Nucleus accumbens (tissue), 56 donors: ENCODE results near the gene ROCK2.
"Not testable (repeated sequence)": the region's sequence is repeated elsewhere in the genome, so short reads cannot be mapped to it uniquely, and the experiment has no call there.

Source experiments
- DNase-seq, 56 donors: peaks; one replicate each; lab custom pipeline; 2025; lab: John Stamatoyannopoulos, UW

ROCK2 gene

DNA sequence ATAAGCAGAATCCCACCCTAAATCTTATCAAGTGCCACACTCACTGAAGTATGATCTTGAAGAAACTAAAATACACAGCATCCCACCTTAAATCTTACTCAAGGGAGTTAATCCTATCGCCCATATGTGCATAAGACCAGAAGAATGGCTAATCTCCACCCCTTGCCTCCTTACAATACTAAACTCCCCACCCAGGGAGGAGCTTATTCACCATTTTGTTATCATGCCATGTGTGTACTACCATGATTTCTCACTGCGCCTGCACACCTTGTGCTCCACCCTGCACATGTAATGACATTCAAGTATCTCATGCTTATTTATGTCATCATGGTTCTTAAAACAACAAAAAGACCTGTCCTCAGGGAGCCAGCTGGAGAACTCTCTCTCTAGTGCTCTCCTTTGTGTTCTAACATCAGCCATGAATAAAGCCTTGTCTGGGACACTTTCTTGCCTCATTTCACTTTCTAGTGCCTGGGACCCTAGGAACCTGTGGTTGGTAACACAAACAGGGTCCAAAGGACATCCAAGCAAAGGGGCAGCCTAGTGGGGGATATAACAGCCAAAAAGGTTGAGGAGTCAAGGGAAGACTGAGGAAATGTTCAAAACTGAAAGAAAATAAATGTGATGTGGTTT lies 101.8 kb downstream of the ROCK2 start:
- DNase-seq = no peak

DNA sequence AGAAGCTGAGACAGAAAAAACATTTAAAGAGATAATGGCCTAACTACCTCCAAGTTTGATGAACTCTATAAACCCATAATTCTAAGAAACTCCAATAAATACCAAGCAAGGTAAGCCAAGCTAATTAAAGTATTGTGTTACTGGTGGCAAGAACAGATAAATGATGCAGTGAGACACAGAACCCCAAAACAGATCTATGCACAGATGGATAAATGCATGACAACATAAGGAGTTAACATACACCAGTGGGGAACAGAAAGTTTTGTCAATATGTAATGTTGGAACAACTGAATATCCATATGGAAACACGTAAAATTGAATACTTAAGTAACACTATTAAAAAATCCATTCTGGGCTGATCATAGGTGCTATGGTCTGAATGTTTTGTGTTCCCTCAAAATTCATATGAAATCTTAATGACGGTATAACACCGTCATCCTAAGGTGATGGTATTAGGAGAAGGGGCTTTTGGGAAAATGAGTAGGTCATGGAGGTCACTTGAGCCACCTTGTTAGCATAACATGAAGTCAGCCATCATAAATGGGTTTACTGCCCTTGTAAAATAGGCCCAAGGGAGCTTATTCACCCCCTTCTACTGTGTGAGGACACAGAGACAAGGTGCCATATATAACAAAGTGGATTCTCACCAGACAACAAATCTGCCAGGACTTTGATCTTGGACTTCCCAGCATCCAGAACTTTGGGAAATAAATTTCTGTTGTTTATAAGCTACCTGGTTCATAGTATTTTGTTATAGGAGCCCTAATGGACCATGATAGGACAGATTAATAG lies 102.8 kb downstream of the ROCK2 start:
- DNase-seq = no peak

DNA sequence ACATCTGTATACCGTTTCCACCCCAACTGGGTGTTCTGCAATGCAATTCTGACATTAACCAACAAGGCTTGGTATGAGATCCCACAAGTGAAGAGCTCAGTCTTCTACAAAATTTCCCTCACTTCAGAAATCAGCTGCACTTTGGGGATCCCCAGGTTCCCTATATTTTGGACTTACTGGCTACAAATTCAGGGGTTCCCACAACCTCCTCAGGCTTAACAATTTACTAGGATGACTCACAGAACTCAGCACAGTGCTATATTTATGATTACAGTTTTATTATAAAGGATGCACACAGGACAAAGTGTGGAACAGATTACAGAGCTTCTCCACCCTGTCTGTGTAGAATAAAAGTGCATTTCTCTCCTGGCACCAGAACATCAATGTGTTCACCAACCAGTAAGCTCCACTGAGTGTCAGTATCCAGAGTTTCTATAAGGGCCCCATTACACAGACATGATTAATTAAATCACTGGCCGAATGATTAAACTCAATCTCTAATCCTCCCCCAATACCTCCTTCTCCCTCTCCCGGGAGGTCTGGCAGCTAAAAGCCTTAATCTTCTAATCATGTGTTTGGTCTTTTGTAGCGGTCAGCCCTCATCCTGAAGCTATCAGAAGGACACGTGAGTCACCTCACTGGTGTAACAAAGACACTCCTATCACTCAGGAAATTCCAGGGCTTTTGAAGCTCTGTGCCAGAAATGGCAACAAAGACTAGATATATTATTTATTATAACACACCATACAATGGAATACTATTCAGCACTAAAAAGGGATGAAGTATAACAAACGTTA lies 104.6 kb downstream of the ROCK2 start:
- DNase-seq = no peak

DNA sequence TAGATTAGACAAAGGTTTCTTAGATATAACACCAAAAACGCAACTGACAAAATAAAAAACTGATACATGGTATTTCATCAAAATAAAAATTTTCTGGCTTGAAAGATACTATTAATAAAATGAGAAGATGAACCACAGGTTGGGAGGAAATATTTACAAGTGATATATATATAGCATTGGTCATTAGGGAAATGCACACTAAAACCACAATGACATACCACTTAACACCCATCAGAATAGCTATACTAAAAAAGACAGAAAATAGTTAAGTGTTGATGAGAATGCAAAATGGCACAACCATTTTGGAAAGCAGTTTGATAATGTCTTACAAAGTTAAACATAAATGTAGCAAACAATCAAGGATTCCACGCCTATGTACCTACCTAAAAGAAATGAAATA lies 105.3 kb downstream of the ROCK2 start:
- no peak for DNase-seq

DNA sequence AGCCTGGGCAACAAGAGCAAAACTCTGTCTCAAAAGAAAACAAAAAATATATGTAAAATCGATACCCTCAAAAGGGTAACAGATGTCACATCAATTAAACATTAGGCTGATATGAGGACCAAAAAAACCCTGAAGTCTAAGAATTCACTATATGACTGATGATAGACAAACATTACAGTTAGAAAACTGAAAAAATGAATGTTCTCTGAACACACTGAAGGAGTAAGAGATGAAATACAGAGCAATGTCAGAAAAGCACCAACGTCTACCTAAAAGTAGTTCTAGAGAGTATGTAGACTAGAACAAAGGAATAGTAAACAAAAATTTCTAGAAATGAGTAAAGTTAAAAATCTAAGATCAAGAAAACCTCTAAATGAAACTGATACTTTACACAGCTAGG lies 107.3 kb downstream of the ROCK2 start:
- no peak for DNase-seq

DNA sequence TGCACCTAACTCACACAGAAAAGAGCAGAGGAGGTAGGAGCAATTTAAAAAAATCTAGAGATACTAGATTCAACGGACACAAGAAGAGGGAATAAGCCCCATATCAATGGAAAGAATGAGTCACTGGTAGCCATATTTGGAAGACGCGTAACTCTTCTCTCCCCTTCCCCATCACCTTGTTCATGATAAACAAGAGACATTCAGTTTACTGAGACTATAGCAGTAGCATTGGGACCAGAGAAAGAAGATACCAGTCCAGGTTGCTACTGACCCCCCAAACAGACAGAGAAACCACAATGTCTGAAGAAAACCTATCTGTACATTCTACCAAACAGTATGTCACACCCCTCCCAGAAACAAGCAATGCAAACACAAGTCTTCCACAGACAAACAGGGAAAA lies 108.1 kb downstream of the ROCK2 start:
- DNase-seq = no peak

DNA sequence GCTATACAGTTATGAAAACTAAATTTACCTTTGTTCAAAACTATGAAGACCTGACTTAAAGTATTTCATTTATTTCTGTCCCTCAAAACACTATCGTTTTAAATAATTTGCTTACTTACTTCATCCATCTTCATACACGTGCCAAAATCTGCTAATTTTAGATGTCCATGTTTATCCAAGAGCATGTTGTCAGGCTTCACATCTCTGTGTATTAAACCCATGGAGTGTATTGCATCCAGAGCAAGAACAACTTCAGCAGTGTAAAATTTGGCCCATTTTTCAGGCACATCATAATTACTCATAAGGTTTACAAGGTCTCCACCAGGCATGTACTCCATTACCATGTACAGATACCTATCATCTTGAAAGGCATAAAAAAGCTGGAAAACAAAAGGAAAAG lies 108.9 kb downstream of the ROCK2 start:
- DNase-seq = no peak

DNA sequence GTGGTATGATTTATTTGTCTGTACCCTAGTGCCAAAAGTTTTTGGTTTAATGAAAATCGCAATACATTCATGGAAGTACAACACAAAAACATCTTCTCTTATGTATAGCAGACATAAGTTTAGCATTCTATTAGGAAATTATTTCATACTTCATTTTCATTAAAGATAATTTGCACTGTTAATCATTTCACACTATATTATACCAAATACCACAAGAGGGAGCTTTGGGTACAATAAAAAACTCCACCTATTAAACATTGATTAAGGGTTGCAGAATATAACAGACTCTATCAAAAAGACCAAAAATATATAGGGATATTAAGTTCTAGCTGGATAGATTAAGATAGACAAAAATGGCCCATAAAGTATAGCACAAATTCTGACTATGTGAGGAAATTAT lies 110.1 kb downstream of the ROCK2 start:
- no peak for DNase-seq

DNA sequence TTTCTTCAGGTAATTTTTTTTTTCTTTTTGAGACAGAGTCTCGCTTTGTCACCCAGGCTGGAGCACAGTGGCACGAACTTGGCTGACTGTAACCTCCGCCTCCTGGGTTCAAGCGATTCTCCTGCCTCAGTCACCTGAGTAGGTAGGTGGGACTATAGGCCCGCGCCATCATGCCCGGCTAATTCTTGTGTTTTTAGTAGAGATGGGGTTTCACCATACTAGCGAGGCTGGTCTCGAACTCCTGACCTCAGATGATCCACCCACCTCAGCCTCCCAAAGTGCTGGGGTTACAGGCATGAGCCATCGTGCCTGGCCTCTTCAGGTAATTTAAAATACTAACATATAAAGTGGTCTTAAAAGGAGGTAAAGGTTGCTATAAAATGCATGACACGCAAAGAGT lies 113.2 kb downstream of the ROCK2 start:
- not testable (repeated sequence) for DNase-seq

DNA sequence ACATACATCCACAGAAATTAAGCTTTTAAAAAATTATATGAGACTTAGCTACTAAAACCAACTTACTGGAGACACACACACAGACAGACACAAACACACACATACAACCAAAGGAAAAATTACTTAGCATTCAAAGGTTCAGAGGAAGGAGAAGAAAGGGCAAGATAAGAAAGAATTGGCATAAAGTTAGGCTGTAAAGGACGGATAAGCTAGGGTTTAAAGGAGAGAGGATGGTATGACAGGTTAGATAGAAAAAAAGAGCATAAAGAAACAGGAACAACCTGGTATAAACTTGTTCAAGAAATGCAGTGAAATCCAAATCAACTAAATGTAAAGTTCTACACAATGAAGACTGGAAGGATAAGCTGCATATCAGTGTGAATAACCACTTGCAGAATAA lies 115.7 kb downstream of the ROCK2 start:
- no peak for DNase-seq

DNA sequence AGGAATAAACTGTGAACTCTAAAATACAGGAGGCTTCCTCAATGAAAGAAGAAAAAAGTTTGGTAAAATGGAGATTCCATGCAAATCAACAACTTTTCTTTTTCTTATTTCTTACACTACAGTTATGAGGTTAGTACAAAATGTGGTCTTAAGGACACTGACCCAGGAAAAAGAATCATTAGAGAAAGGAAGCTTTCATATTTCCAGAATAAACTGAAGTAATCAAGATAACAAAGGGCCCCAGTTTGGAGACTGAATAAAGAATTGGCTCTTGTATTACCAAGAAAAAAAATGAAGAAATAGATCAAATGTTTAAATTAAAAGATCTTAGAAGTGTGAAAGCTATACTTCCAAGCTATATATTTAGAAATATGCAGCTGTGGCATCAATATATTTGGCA lies 116.8 kb downstream of the ROCK2 start:
- no peak for DNase-seq

DNA sequence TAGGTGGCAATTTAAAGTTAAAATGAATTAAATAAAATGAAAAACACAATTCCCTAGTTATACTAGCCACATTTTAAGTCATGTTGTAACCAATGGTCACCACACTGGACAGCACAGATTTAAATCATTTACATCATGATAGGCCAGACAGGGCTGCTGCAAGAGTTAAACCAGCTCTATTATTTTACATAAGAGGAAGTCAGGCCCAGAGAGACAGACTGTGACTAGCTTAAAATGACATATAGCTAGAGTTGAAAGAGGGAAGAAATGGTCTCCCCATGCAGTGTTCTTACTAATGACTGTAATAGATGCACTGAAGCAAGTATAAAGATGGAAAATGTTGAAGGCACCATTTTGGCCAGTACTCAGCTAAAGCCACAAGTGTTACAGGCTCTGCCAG lies 119.5 kb downstream of the ROCK2 start:
- no peak for DNase-seq

DNA sequence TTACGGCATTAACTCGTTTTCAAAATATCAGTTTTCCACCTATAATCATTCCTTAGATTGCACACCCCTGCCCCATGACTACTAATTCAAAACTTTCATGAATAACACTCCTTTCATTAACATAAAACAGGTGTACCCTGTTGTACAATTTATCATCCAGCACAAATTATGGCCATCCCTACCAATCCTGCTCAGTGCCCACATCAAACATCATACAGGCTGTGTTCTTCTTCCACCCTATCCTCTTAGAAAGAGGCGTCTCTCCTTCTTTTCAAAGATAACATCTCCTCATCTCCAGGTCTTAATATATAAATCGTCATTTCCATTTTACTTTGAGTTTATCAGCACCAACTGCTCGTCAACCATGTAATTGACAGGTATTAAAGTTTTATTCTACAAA lies 121.6 kb downstream of the ROCK2 start:
- DNase-seq = no peak

DNA sequence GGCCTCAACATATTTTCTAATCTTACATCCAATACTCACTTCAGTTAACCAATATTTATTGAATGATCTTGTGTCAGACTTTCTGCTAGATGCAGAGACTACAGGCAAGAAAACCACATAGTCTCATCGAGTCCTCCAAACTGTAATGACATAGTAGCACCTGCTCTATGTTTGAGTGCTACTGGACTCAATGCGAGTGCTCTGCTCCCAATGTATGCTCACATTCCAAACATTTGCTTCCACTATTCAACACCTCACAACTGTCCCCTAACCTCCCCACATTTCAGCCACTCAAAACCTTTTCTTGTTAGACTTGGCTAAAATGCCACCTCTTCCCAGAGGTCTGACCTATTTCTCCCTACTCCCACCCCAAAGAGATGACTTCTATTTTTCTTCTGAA lies 124.0 kb downstream of the ROCK2 start:
- DNase-seq = no peak

DNA sequence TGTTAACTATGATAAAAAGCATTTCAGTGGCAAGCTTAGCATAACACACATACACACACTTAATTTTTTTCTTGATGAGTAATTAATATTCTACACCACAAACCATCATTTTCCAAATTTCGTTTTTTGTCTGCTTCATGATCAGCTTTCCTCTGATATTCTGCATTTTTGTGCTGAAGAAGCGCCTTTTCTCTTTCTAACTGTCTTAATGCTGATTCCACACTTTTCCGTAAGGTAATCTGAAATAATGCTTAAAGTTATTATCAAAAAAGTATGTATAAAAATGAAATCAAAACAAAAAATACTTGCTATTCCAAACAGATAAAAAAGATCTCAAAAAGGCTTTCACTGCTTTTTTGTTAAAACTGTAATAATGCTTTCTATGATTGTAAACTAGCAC lies 129.0 kb downstream of the ROCK2 start:
- DNase-seq = no peak

DNA sequence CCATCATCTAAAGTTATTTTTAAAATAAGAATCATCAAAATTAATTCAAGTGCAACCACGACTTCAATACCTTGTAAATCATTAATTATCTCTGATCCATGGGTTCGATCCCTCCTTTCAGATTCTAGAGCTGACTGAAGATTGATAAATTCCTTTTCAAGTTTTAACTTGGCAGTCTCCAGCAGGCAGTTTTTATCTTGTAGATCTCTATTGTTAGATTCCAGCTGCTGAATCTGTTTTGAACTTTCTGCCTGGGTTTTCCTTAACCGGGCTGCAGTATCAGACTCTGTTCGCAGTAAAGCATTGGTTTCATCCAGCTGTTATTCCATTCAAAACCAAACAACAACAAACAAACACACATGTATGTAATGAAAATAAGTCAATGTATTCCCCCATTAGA lies 129.7 kb downstream of the ROCK2 start:
- no peak for DNase-seq

DNA sequence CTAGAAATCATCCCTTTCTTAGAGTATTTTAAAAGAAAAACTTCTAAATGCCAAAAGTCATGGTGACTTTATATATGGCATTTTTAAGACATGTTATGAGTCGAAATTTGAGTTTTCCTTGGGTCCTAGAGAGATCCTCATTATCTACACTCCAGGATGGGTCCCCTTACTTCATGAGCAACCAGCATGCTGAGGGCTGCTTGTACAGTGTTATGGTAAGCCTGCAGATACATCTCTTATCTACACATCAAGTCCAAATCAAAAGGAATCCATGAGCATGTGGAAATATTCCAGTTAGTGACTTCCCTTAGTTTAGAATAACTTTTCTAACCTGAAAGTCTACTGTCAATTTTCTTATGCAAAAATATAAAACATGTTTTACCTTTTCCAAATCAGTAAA lies 130.5 kb downstream of the ROCK2 start:
- DNase-seq = no peak

DNA sequence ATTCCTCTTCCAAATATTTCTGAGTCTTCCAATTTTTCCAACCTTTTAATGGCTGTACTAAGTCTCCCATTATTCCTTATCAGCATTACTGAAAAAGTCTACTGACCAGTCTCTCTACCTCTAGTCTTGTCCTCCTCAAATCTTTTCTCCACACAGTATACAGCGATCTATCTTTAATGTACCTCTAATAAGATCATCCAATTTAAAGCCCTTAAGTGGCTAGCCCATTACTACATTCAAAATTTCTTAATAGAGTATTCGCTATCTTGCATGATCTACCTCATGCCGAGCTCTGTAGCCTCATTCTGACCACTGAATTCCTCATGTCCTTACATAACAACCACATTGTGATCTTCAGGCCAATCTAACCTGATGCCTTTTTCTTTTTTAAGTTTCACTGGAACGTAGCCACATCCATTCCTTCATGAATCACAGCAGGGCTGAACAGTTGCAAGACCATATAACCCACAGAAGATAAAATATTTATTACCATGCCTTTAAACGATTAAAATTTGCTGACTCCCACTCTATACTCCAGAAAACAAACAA lies 131.3 kb downstream of the ROCK2 start:
- no peak for DNase-seq

DNA sequence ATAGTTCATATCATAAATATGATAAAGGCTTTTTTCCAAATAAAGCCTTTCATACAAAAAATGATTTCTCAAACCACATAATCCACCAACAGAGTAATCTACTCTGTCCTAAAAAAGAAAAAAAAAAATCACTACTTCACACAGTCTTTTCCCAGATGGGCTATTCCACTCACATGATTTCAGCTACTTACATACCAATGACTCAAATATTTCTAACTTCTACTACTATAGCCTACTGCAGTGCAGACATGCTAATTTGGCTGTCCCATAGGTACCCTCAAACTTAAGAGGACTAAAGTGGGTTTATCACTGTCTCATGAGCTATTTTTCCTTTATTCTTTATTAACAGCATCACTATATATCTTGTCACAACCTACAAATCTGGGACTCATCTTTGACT lies 131.8 kb downstream of the ROCK2 start:
- no peak for DNase-seq

DNA sequence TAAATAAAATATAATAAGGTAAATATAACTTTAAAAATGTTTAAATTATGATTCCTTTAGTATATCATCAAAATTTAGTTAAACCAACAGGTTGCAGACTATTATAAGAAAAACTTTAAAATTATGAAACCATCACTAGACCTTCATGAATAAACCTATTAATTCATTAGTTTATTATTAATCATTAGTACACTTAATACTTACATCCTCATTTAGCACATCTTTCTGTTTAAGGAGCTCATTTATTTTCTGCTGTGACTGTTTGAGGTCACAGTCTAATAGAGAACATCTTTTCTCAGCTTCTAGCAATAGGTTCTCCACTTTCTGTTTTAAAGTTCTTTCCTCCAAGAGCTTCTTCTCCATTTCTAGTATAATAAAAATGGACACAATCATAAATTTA lies 136.4 kb downstream of the ROCK2 start:
- no peak for DNase-seq

DNA sequence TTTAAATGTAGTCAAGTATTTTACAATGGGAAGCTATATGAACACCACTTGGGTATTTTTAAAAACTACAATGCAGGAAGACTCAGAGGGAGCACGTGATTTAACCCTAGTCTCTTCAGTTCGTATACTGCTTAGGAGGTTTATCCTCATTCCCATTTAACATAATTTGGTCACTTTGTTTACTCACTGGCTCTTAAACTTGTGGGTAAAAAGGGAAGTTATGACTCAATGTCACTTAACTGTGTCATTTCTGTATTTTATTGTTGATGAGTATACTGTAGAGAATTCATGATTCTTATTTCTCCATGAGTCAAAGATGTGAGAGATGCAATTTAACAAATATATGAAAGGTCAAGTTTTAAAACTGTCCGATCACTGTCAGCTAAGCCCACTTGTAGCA lies 141.0 kb downstream of the ROCK2 start:
- DNase-seq = no peak
